Effector memory CD8-positive, alpha-beta T cell (primary cell): ENCODE results near the gene ZBTB42.
A peak's percentile ranks its signal among the peaks of the same experiment; 100 is the strongest.

Experiments
- ATAC-seq: fragments of 150-1000 bp; cut with Tn5 transposase; replicated peaks from 2 replicates; pipeline ENCODE4 v1.10.0; 2021; ENCODE audit warnings: mild to moderate bottlenecking, moderate library complexity
- DNase-seq, 3 experiments: peaks; one replicate each; pipeline ENCODE4 v3.0.0; 2021
- H3K27ac Mint-ChIP-seq, 2 donors: one replicate each; pipeline ENCODE4 v1.8.0; 2022; ENCODE audit warnings: mild to moderate bottlenecking in 2 of 2, mixed read lengths in 2 of 2, moderate library complexity in 2 of 2
- H3K27me3 Mint-ChIP-seq, 2 donors: one replicate each; pipeline ENCODE4 v1.8.0; 2022; ENCODE audit warnings: mixed read lengths in 2 of 2
- H3K36me3 Mint-ChIP-seq: one replicate; pipeline ENCODE4 v1.8.0; 2022; ENCODE audit warnings: mild to moderate bottlenecking, moderate library complexity, mixed read lengths; ENCODE audit not compliant: insufficient read depth
- H3K4me1 Mint-ChIP-seq, 2 donors: one replicate each; pipeline ENCODE4 v1.8.0; 2022; ENCODE audit warnings: low read depth in 2 of 2, mixed read lengths in 2 of 2
- H3K4me3 Mint-ChIP-seq, 2 donors: one replicate each; pipeline ENCODE4 v1.8.0; 2022; ENCODE audit warnings: mild to moderate bottlenecking in 2 of 2, mixed read lengths in 2 of 2, moderate library complexity in 2 of 2
- H3K9me3 Mint-ChIP-seq, 2 donors: one replicate each; pipeline ENCODE4 v1.8.0; 2022; ENCODE audit warnings: mixed read lengths in 2 of 2

The ZBTB42 gene

DNA sequence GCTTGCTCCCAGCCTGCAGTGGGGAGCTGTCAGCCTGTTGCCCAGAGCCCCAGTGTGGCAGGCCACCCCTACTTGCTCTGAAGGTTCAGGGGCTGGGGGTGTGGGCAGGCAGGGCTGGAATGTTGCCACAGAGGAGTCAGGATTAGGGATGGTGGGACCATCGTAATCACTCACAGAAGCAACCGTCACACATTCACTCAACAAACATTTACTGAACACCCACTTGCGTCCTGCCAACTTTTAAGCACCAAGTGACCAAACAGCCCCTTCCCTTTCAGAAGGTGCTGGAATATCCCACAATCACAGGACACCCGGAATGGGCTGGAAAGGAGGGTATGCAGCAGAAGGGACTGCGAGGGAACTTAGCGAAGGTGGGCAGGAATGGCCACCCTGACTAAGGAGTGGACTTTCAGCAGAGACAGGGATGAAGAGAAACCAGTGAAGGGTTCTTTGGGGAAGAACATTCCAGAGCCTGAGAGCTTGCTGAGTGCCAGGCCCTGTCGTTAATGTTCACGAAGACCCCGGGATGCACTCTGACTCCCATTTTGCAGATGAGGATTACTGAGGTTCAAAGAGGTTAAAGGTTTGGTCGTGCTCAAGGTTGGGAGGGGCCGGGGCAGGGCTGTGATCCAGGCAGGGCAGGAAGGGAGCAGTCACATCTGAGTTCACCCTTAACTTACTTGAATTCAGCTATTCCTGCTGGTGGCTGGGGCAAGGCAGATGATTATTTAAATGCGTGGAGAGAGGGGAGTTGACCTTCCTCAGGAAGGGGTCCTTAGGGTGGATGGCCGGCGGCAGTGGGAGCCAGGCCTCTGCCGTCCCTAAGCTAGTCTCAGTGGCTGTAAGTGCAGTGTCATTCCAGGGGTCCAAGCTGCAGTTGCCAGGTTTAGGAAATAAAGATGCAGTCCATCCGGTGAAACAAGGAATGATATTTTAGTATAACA lies 2.3 kb upstream of the ZBTB42 start:
- peaks cover 15 to 28% of the 10 kb centered on the region in 2 donors for H3K4me1 Mint-ChIP-seq
- ATAC-seq = no peak
- DNase-seq = no peak
- H3K9me3 Mint-ChIP-seq = no peaks in the 10 kb centered on the region
- peak overlapping the region; percentile 4 to 67 for H3K4me3 Mint-ChIP-seq
- peaks cover 35% of the 10 kb centered on the region for H3K36me3 Mint-ChIP-seq
- H3K27me3 Mint-ChIP-seq = no peaks in the 10 kb centered on the region
- peak overlapping the region; percentile 34 to 82 for H3K27ac Mint-ChIP-seq

DNA sequence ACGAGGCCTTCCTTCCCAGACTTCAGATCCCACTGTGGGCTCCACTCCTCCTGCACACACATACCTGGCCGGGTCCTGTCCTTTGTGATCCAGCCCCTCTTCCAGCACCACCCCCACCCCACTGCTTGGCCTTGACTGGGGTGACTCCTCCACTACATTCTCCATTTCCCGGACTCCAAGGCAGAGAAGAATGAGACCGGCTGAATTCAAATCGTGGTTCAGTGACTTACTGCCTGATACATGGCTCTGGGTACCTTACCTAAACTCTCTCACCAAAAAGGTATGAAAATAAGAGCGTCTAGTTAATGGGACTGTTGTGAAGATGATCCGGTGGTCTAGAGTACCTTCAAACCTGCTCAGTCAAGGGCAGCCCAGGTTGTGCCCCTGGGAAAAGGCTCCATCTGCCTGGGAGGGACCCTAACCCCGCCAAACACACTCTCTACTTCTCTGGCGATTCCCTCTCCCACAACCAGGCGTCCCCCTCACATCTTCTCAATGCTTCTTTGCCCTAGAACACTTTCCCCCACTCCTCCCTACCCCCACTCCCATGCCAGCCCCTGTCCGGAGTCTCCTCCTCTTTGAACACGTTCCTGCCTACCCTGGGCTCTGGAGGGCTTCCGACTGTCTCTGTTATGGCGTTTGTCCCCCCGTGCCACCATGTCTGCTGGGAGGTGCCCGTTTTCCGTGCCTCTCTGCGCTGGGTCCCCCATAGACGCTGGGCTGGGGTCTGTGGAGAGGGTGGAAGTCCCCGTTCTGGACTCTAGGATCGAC lies 1.5 kb upstream of the ZBTB42 start:
- DNase-seq (peak in 1 of 3 experiments; percentile 17), ATAC-seq (no peak)
- Mint-ChIP-seq H3K9me3 (no peaks in the 10 kb centered on the region), H3K27ac (peak overlapping the region; percentile 70 to 82), H3K27me3 (no peaks in the 10 kb centered on the region), H3K4me3 (peak overlapping the region; percentile 67 to 76), H3K36me3 (peaks cover 30% of the 10 kb centered on the region), H3K4me1 (peaks cover 6 to 25% of the 10 kb centered on the region in 2 donors)

DNA sequence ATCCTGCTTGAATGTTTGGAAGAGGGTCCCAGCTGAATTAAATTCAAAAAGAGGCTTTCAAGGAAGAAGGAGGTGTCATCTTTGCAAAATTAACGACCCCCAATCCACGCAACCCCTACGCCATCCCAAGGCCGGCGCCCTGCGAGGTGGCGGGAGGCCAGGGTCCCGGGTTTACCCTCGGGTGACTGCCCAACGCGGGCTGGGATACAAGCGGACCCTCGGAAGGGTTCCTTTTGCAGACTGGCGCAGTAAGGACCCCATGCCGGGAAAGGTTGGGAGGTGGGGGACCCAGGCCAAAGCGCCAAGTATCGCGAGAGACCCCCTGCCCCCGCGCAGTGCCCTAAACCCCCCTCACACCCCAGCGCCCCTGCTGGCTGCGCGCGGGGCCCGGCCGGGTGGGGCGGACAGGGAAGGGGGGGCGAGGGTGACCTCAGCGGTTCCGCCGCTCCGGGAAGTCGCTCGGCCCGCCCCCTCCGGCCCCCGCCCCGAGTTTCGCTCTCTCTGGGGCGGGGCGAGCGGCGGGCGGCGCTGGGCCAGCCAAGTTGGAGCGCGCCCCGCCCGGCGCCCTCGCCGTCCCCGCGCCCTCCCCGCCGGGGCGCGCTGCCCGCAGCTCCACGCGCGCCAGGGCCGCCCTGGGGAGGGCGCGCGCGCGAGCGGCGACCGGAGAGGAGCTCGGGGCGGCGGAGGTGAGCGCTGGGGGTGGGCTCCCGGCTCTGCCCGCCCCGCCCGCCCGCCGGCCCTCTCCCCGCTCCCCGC lies 708 bp upstream of the ZBTB42 start:
- H3K4me1 Mint-ChIP-seq = peaks cover 3 to 25% of the 10 kb centered on the region in 2 donors
- H3K27me3 Mint-ChIP-seq = no peaks in the 10 kb centered on the region
- no peaks in the 10 kb centered on the region for H3K9me3 Mint-ChIP-seq
- ATAC-seq (peak; percentile 73), DNase-seq (peak; percentile 54 to 74 (median 69))
- H3K4me3 Mint-ChIP-seq = peak overlapping the region; percentile 67 to 76
- peak overlapping the region in 1 of 2 donors; percentile 70 for H3K27ac Mint-ChIP-seq
- peaks cover 30% of the 10 kb centered on the region for H3K36me3 Mint-ChIP-seq

DNA sequence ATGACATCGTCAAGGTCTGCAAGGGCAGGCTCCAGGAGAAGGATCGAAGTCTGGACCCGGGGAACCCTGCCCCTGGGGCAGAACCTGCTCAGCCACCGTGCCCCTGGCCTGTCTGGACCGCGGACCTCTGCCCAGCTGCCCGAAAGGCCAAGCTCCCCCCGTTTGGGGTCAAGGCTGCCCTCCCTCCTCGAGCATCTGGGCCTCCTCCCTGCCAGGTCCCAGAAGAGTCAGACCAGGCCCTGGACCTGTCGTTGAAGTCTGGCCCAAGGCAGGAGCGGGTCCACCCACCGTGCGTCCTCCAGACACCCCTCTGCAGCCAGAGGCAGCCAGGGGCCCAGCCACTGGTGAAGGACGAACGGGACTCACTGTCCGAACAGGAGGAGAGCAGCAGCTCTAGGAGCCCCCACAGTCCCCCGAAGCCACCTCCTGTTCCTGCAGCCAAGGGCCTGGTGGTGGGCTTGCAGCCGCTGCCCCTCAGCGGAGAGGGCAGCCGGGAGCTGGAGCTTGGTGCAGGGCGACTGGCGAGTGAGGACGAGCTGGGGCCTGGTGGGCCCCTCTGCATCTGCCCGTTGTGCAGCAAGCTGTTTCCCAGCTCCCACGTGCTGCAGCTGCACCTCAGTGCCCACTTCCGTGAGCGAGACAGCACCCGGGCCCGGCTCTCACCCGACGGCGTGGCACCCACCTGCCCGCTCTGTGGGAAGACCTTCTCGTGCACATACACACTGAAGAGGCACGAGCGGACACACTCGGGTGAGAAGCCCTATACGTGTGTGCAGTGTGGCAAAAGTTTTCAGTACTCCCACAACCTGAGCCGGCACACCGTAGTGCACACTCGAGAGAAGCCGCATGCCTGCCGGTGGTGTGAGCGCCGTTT lies 856 bp downstream of the ZBTB42 start:
- ATAC-seq (no peak), DNase-seq (no peak)
- Mint-ChIP-seq H3K27ac (peak overlapping the region; percentile 49 to 89), H3K4me3 (peak overlapping the region; percentile 86 to 90), H3K9me3 (no peaks in the 10 kb centered on the region), H3K27me3 (no peaks in the 10 kb centered on the region), H3K36me3 (peaks cover 19% of the 10 kb centered on the region), H3K4me1 (peaks cover 3 to 19% of the 10 kb centered on the region in 2 donors)

DNA sequence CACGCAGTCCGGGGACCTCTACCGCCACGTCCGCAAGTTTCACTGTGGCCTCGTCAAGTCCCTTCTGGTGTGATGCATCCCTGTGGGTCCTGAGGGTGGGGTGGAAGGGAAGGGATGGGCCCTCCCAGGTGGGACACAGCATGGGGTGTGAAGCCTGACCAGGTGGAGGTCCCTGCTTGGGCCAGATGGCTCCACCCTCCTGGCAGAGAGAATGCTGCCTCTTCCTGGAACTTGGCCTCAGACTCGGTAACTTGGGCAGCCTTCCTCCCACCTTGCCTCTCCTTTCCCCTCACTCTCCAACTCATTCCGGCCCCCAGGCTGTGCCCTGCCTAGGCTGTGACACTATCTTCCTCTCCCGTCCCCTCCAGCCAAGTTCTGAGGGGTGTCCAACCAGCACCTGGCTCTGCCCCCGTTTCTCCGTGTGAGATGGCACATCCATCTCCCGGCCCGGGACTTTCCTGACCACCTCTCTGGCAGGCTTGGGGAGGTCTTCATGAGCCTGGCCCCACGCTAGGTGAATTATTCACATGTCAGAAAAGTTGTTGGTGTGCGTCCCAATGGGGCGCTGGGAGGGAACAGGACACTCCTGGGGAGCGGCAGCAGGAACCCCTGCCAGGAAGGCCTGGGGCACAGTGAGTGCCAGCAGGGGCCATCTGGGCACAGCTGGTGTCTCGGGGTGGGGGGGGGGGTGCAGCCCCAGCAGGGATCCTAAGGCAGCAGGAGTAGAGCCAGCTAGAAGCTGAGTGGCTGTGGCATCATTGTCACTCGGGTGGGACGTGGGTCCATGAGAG lies 1.7 kb downstream of the ZBTB42 start:
- H3K9me3 Mint-ChIP-seq = no peaks in the 10 kb centered on the region
- DNase-seq (no peak), ATAC-seq (no peak)
- no peaks in the 10 kb centered on the region for H3K27me3 Mint-ChIP-seq
- peak overlapping the region; percentile 57 to 59 for H3K4me3 Mint-ChIP-seq
- H3K4me1 Mint-ChIP-seq = peaks cover 3 to 19% of the 10 kb centered on the region in 2 donors
- peaks cover 14% of the 10 kb centered on the region for H3K36me3 Mint-ChIP-seq
- H3K27ac Mint-ChIP-seq = peak overlapping the region in 1 of 2 donors; percentile 71

DNA sequence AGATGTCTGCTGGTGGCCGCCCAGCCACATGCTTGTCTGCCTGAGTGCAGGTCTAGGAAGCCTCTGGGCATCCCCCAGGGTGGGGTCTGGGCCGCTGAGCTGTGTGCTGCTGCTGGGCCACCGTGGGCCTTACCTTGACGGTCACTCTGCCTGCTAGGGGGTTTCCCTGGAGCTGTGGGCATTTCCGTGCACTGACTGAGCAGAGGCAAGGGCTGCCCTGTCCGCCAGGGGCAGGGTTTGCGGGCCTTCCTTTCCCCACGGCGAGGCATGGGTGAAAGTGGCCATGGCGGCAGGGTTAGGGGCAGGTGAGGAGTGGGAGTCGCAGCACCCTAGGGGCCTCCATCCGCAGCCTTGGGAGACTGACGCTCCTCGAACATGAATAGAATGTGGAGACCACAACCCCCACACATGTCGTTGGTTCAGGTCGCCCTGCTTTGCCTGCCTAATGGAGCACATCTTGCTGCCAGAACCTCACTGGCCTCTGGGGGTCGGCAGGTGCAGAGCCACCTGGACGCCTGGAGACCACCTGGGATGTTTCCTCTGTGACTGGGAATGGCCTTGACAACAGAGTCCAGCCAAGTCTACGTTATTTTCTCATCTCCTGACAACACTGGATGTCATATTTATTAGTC lies 2.5 kb downstream of the ZBTB42 start:
- Mint-ChIP-seq H3K27me3 (no peaks in the 10 kb centered on the region), H3K4me1 (peaks cover 3 to 19% of the 10 kb centered on the region in 2 donors), H3K36me3 (peaks cover 14% of the 10 kb centered on the region), H3K27ac (no peak overlapping the region), H3K4me3 (no peak overlapping the region), H3K9me3 (no peaks in the 10 kb centered on the region)
- DNase-seq = no peak
- ATAC-seq = no peak

DNA sequence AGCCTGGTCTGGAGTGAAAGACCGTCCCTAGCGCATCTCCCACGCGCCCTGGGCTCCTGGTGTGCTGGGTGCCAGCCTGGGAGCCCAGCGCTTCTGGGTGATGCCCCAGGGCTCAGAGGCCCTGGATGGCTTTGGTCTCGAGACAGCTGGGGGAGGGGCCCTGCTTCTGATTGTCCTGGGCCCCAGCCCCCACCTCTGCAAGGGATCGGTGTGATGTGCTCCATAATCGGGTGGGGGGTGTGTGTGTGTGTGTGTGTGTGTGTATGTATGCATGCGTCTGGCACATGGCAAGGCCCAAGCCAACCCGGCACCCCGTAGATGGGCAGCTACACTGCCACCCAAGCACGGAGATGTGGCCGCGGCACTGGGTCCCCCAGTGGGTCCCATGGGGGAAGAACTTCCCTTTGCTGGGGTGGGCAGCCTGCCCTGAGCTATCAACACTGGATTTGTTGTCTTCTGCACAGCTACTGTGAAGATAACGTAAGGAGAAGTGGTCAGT lies 3.1 kb downstream of the ZBTB42 start:
- no peak overlapping the region for H3K4me3 Mint-ChIP-seq

DNA sequence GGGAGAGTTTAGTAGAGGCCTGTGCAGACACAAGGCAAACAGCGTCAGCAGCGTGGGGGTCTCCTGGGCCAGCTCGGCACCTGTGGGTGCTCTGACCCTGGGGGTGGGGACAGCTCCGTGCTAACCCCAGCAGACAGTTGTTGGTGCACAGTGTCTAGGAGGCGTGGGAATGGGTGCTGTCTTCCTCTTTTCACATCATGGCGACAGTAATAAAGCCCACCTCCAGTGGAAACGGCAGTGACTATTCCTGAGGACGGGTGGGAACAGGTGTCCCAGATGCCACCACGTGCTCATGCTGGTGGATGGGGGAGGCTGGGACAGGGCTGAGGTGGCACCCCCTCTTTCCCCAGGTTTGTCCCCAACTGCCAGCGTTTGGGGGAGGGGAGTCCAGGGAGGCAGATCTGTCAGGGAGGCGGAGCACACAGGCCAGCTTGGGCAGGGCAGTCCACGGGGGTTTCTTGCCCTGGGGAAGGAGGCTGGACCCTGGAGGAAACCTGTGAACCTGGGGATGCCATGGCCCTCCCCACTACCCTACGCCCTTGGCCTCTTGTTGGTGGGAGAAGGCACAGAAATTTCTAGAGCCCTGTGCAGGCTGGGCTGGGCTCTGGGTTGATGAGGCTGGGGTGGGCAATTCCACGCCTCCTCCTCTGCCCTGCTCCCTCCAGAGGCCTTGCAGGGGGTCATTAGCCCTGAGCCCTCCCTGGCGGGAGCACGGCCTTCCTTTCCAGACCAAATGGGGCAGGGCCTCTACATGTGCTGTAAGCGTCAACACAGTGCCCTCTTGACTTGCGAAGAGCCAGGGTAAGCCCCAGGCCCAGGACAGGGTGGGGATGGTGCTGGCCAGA lies 3.8 kb downstream of the ZBTB42 start:
- Mint-ChIP-seq H3K27me3 (no peaks in the 10 kb centered on the region), H3K27ac (peak overlapping the region in 1 of 2 donors; percentile 46), H3K9me3 (no peaks in the 10 kb centered on the region), H3K4me1 (peaks cover 3 to 19% of the 10 kb centered on the region in 2 donors), H3K36me3 (peaks cover 6% of the 10 kb centered on the region), H3K4me3 (no peak overlapping the region)
- DNase-seq = no peak
- no peak for ATAC-seq

More for the DNA sequence above, 3.1 kb downstream of the ZBTB42 start:
- ATAC-seq (no peak), DNase-seq (no peak)
- peaks cover 3 to 19% of the 10 kb centered on the region in 2 donors for H3K4me1 Mint-ChIP-seq
- H3K9me3 Mint-ChIP-seq = no peaks in the 10 kb centered on the region
- H3K27me3 Mint-ChIP-seq = no peaks in the 10 kb centered on the region
- H3K27ac Mint-ChIP-seq = peak overlapping the region in 1 of 2 donors; percentile 46
- H3K36me3 Mint-ChIP-seq = peaks cover 11% of the 10 kb centered on the region

DNA sequence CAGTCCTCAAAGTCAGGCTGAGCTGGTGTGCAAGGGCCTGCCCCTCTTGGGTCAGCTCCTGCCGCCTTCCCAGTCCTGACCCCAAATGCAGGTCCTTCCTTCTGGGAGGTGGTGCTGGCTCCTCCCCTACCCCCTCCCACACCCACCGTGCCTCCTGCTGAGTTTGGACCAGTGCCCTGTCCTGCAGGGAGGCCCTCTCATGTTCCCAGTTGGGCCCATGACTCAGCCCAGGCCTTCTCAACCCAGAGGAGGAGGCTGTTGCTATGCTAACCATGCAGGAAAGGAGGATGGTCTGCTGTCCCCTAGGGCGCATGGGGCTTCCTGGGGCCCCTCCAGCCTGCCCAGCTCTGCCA lies 4.4 kb downstream of the ZBTB42 start:
- H3K27me3 Mint-ChIP-seq = no peaks in the 10 kb centered on the region
- no peaks in the 10 kb centered on the region for H3K9me3 Mint-ChIP-seq
- DNase-seq = no peak
- H3K4me3 Mint-ChIP-seq = no peak overlapping the region
- ATAC-seq = no peak
- peaks cover 3 to 17% of the 10 kb centered on the region in 2 donors for H3K4me1 Mint-ChIP-seq
- H3K36me3 Mint-ChIP-seq = peaks cover 3% of the 10 kb centered on the region
- H3K27ac Mint-ChIP-seq = no peak overlapping the region

DNA sequence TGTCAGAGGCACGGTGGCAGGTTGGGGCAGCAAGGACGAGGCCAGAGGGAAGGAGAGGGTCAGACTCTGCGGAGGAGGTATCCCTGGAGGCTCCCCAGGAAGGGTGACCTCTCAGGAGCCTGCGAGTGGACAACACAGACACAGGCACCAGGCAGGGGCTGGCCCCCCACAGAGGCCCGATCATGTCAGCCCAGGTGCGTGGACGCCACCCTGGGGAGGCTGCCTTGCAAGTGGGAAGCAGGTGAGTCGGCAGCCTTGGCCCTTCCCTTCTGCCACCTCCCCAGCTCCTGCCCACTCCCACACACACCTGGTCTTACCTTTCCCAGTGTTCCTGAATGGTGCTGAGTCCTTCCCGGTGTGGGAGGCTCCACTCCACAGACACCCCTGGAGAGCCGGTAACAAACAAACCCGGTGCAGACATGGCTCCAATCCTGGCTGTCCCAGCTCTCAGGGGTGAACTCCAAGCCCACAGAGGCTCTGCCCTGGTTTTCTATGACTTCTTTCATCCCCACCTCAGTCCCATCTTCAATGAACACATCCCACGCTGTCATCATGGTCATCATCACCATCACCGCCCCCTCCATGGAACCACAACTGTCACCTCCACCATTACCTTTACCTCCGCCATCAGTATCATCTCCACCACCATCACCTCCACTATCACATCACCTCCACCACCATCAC lies 5.2 kb downstream of the ZBTB42 start:
- Mint-ChIP-seq H3K4me1 (peaks cover 3 to 17% of the 10 kb centered on the region in 2 donors), H3K4me3 (no peak overlapping the region), H3K36me3 (peaks cover 3% of the 10 kb centered on the region), H3K27me3 (no peaks in the 10 kb centered on the region), H3K27ac (peak overlapping the region in 1 of 2 donors; percentile 36), H3K9me3 (no peaks in the 10 kb centered on the region)
- no peak for ATAC-seq
- DNase-seq = no peak
